H1 (cell line): ENCODE measurements around the gene DLG5. TPM values are rescaled to one million over a fixed set of nuclear protein-coding genes. Genes with fewer than 3 reads are reported as not detected.

ENCODE experiments used
- CEBPB ChIP-seq: IDR thresholded peaks from 2 replicates; pipeline ENCODE4 v1.6.1; 2012; ENCODE audit warnings: low read depth, low read length
- CTCF ChIP-seq, 3 experiments: IDR thresholded peaks; 1 replicate in 2 of 3; 2 replicates in 1 of 3; pipeline versions ENCODE4 v1.5.1 to v1.6.1; 2011; ENCODE audit warnings: low read length in 3 of 3, mild to moderate bottlenecking in 3 of 3, inconsistent platforms in 2 of 3, low read depth in 1 of 3, moderate library complexity in 1 of 3; ENCODE audit not compliant: insufficient read depth in 1 of 3; ENCODE audit errors: control extremely low read depth in 1 of 3
- HDAC2 ChIP-seq, 2 experiments: fragments of 300-600 bp in 1 of 2; sonication (generic) in 1 of 2; IDR thresholded peaks; 2 replicates each; pipeline ENCODE4 v1.6.1; 2011 to 2012; ENCODE audit warnings: low read depth in 2 of 2, low read length in 2 of 2, mild to moderate bottlenecking in 2 of 2, moderate library complexity in 2 of 2, borderline replicate concordance in 1 of 2, inconsistent platforms in 1 of 2
- RFX5 ChIP-seq: IDR thresholded peaks from 2 replicates; pipeline ENCODE4 v1.6.1; 2011; ENCODE audit warnings: low read depth, low read length, improper control_type of control experiment, borderline replicate concordance
- SP1 ChIP-seq: IDR thresholded peaks from 2 replicates; pipeline ENCODE4 v1.6.1; 2011; ENCODE audit warnings: low read depth, low read length
- TEAD4 ChIP-seq: IDR thresholded peaks from 2 replicates; pipeline ENCODE4 v1.6.1; 2012; ENCODE audit warnings: low read depth, low read length, inconsistent platforms, mixed read lengths
- polyA plus RNA-seq, 7 experiments: library from polyadenylated mRNA; depleted of rRNA in 3 of 7; stranded (reverse) in 5 of 7; unstranded in 2 of 7; fragments of >200 nt in 5 of 7; fragments of 200-250 nt in 2 of 7; gene quantifications; 1 replicate in 5 of 7; 2 replicates in 1 of 7; 4 replicates in 1 of 7; pipeline versions ENCODE4 v1.2.1 to v1.2.3, GENCODE V29; 2011 to 2013; ENCODE audit warnings: missing spikeins in 2 of 7, mixed read lengths in 2 of 7
- total RNA-seq: library from RNA; stranded (reverse); fragmentation: NEBNext Ultra II Directional; extraction: Animal tissue kit (Norgen Biotek cat#: 25700); gene quantifications from 2 replicates; pipeline ENCODE4 v1.2.1, GENCODE V29; 2021

DLG5 gene
- total and polyA plus RNA-seq, 2 of the 8 experiments (the other 6 are each of a cell fraction or from before 2014, with no cell fraction given), result 15.6 to 71.4 TPM

GRCh38 chr10:77756319-77757232 lies 170.0 kb downstream of the DLG5 start (continued):
- TF ChIP-seq SP1 (0 out of 2 replicates have a peak, but pooled peaks have one; percentile 6), CTCF (IDR thresholded peaks at IDR 0.05; ENCODE audit: control extremely low read depth in 1 of 3, insufficient read depth in 1 of 3, low read depth in 1 of 3, low read length in 3 of 3) (peak; percentile 67 to 87 (median 84)), RFX5 (no peak), HDAC2 (IDR thresholded peaks at IDR 0.05; ENCODE audit: borderline replicate concordance in 1 of 2, low read depth in 2 of 2, low read length in 2 of 2) (peak in 1 of 2 experiments; percentile 34; a peak in 1 of 4 replicates), TEAD4 (peak; percentile 85), CEBPB (0 out of 2 replicates have a peak, but pooled peaks have one; percentile 10)
